Activated CD4-positive, alpha-beta memory T cell treated with anti-CD3 and anti-CD28 coated beads for 36 hours (primary cell): ENCODE results near the gene SIRT4. TPM values are rescaled to one million over a fixed set of nuclear protein-coding genes. Genes with fewer than 3 reads are reported as not detected.

ENCODE experiments used
- CTCF ChIA-PET: fragments of 350-600 bp; sonication (Branson Sonifier 250); formaldehyde crosslinking; loops from one replicate; lab custom pipeline; 2021; ENCODE audit warnings: antibody characterized with exemption, inconsistent platforms; lab: Charles Lee
- POLR2A ChIA-PET: fragments of 350-600 bp; sonication (Branson Sonifier 250); formaldehyde crosslinking; loops from one replicate; lab custom pipeline; 2021; ENCODE audit warnings: antibody characterized with exemption; lab: Charles Lee
- DNase-seq: peaks from one replicate; pipeline ENCODE4 v3.0.0-alpha.2; 2020
- H3K27ac Mint-ChIP-seq: one replicate; pipeline ENCODE4 v1.8.0; 2021; ENCODE audit warnings: mixed read lengths
- H3K27me3 Mint-ChIP-seq: one replicate; pipeline ENCODE4 v1.8.0; 2021; ENCODE audit warnings: mixed read lengths
- H3K36me3 Mint-ChIP-seq: one replicate; pipeline ENCODE4 v1.8.0; 2021; ENCODE audit warnings: mixed read lengths
- H3K4me1 Mint-ChIP-seq: one replicate; pipeline ENCODE4 v1.8.0; 2021; ENCODE audit warnings: low read depth, mixed read lengths
- H3K4me3 Mint-ChIP-seq: one replicate; pipeline ENCODE4 v1.8.0; 2021; ENCODE audit warnings: mild to moderate bottlenecking, mixed read lengths
- H3K9me3 Mint-ChIP-seq: one replicate; pipeline ENCODE4 v1.8.0; 2021; ENCODE audit warnings: mixed read lengths
- intact Hi-C: fragments of 100-400 bp; cut with micrococcal nuclease; formaldehyde crosslinking; loops from one replicate; pipeline ENCODE4 v1.15.1; 2023
- total RNA-seq, 2 experiments: library from RNA; stranded (reverse); gene quantifications; one replicate each; pipeline ENCODE4 v1.2.3, GENCODE V29; 2021

Gene SIRT4
- total RNA-seq, 2 experiments from 2014 or later: 1.8 to 2.0 TPM

- Mint-ChIP-seq H3K4me3 (no peak overlapping the region), H3K27me3 (no peaks in the 10 kb centered on the region), H3K36me3 (no peaks in the 10 kb centered on the region), H3K4me1 (peaks cover 4% of the 10 kb centered on the region), H3K9me3 (no peaks in the 10 kb centered on the region), H3K27ac (no peak overlapping the region)
- CTCF ChIA-PET: interaction anchor here (0.7 to 14.0 kb wide), 3 partner anchors 18 to 82 kb away, joined by 3 to 150 read pairs (median 3); partner anchors contain the start of genes PXN and RPLP0
- DNase-seq: no peak
- intact Hi-C loops: no loop called here
- POLR2A ChIA-PET: interaction anchor here (1.5 kb wide), 1 partner anchor 10 kb away, joined by 5 read pairs; the partner anchor contains the start of gene RNU4-1
Measured at GRCh38 chr12:120283318-120283717, 18.8 kb upstream of the SIRT4 start.

- H3K36me3 Mint-ChIP-seq: no peaks in the 10 kb centered on the region
- intact Hi-C loops: no loop called here
- H3K9me3 Mint-ChIP-seq: no peaks in the 10 kb centered on the region
Measured at GRCh38 chr12:120284381-120284780, 17.7 kb upstream of the SIRT4 start.

GRCh38 chr12:120286768-120287490, 15.2 kb upstream of the SIRT4 start:
- intact Hi-C loops: no loop called here
- POLR2A ChIA-PET: interaction anchor here (0.6 to 1.9 kb wide), 2 partner anchors 21 to 396 kb away, joined by 3 to 5 read pairs; partner anchors contain the start of gene PXN
- Mint-ChIP-seq H3K27ac (no peak overlapping the region), H3K4me1 (peaks cover 9% of the 10 kb centered on the region), H3K9me3 (no peaks in the 10 kb centered on the region), H3K27me3 (no peaks in the 10 kb centered on the region), H3K36me3 (no peaks in the 10 kb centered on the region), H3K4me3 (no peak overlapping the region)
- DNase-seq: no peak
- CTCF ChIA-PET: interaction anchor here (0.6 to 14.0 kb wide), 4 partner anchors 15 to 57 kb away, joined by 3 to 150 read pairs (median 3); partner anchors contain the start of gene SIRT4

More at GRCh38 chr12:120284381-120284780, 17.7 kb upstream of the SIRT4 start:
- no peak overlapping the region for H3K4me3 Mint-ChIP-seq
- no peak for DNase-seq
- ChIA-PET CTCF (interaction anchor here (14.0 kb wide), 1 partner anchor 55 kb away, joined by 150 read pairs; no protein-coding TSS in a partner anchor), POLR2A (no interaction called here)
- no peaks in the 10 kb centered on the region for H3K27me3 Mint-ChIP-seq
- no peak overlapping the region for H3K27ac Mint-ChIP-seq
- H3K4me1 Mint-ChIP-seq: peaks cover 4% of the 10 kb centered on the region

- H3K27ac Mint-ChIP-seq: no peak overlapping the region
- ChIA-PET POLR2A (interaction anchor here (0.6 to 1.9 kb wide), 3 partner anchors 22 to 397 kb away, joined by 3 to 5 read pairs (median 3); partner anchors contain the start of gene PXN), CTCF (interaction anchor here (0.7 to 14.0 kb wide), 4 partner anchors 15 to 58 kb away, joined by 3 to 150 read pairs (median 3); partner anchors contain the start of genes PXN and SIRT4)
- no peaks in the 10 kb centered on the region for H3K27me3 Mint-ChIP-seq
- no peaks in the 10 kb centered on the region for H3K9me3 Mint-ChIP-seq
- no peak overlapping the region for H3K4me3 Mint-ChIP-seq
- peaks cover 9% of the 10 kb centered on the region for H3K4me1 Mint-ChIP-seq
- intact Hi-C loops: no loop called here
- DNase-seq: no peak
- H3K36me3 Mint-ChIP-seq: no peaks in the 10 kb centered on the region
Measured at GRCh38 chr12:120287491-120287890, 14.6 kb upstream of the SIRT4 start.

DNA sequence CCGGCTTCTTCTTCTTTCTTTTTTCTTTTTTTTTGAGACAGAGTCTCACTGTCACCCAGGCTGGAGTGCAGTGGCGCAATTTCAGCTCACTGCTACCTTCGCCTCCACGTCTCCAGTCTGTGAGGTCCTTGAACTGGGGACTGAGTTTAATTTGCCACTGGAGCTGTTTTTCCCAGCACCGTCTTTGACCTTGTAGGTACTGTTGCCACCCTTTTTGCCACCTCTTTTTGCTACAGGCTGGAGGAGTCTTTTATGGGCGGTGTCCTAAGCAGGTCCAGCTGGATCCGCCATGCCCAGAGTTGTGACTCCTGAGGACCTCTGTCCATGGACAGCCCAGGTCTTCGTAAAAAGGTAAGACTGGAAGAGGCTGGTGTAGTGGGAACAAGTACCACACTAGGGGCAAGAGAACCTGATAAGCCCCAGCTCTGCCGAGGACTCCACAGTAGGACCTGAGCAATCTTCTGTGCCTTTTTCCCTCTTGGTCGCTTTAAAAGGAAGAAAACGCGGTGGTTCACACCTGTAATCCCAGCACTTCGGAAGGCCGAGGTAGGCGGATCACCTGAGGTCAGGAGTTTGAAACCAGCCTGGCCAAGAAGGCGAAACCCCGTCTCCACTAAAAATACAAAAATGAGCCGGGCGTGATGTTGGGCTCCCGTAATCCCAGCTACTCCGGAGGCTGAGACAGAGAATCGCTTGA, 11.4 kb upstream of the SIRT4 start:
- no peaks in the 10 kb centered on the region for H3K27me3 Mint-ChIP-seq
- no peak overlapping the region for H3K4me3 Mint-ChIP-seq
- H3K27ac Mint-ChIP-seq: peak overlapping the region; percentile 60
- peak; percentile 42 for DNase-seq
- no peaks in the 10 kb centered on the region for H3K9me3 Mint-ChIP-seq
- CTCF ChIA-PET: interaction anchor here (0.7 to 14.0 kb wide), 11 partner anchors 12 to 95 kb away, joined by 3 to 150 read pairs (median 7); partner anchors contain the start of genes PXN, RPLP0 and SIRT4
- no peaks in the 10 kb centered on the region for H3K36me3 Mint-ChIP-seq
- POLR2A ChIA-PET: interaction anchor here (0.6 to 5.0 kb wide), 49 partner anchors 12 to 1510 kb away, joined by 3 to 261 read pairs (median 5); partner anchors contain the start of genes BICDL1, COQ5, DYNLL1 and GCN1
- intact Hi-C loops: loop anchor here (1.0 to 10.0 kb wide), 4 partner anchors 38 to 394 kb away; partner anchors contain the start of gene MLEC
- H3K4me1 Mint-ChIP-seq: peaks cover 5% of the 10 kb centered on the region

GRCh38 chr12:120292411-120292660, 9.8 kb upstream of the SIRT4 start:
- H3K4me1 Mint-ChIP-seq: peaks cover 5% of the 10 kb centered on the region
- POLR2A ChIA-PET: interaction anchor here (0.6 to 5.0 kb wide), 33 partner anchors 9 to 1366 kb away, joined by 3 to 261 read pairs (median 5); partner anchors contain the start of genes BICDL1, COQ5, GCN1 and PLA2G1B
- H3K27ac Mint-ChIP-seq: no peak overlapping the region
- no peaks in the 10 kb centered on the region for H3K27me3 Mint-ChIP-seq
- no peaks in the 10 kb centered on the region for H3K36me3 Mint-ChIP-seq
- no peak overlapping the region for H3K4me3 Mint-ChIP-seq
- no peak for DNase-seq
- CTCF ChIA-PET: interaction anchor here (1.1 to 14.0 kb wide), 5 partner anchors 10 to 63 kb away, joined by 4 to 150 read pairs (median 14); partner anchors contain the start of genes PXN and SIRT4
- intact Hi-C loops: loop anchor here (2.0 to 10.0 kb wide), 3 partner anchors 174 to 392 kb away; partner anchors contain the start of gene MLEC
- no peaks in the 10 kb centered on the region for H3K9me3 Mint-ChIP-seq

- peak; percentile 87 for DNase-seq
- no peaks in the 10 kb centered on the region for H3K27me3 Mint-ChIP-seq
- intact Hi-C loops: loop anchor here (1.0 to 10.0 kb wide), 6 partner anchors 9 to 392 kb away; partner anchors contain the start of genes MLEC, RPLP0 and SIRT4
- peaks cover 5% of the 10 kb centered on the region for H3K4me1 Mint-ChIP-seq
- POLR2A ChIA-PET: interaction anchor here (0.6 to 5.0 kb wide), 32 partner anchors 10 to 1365 kb away, joined by 3 to 261 read pairs (median 5); partner anchors contain the start of genes BICDL1, COQ5, GCN1 and PLA2G1B
- H3K9me3 Mint-ChIP-seq: no peaks in the 10 kb centered on the region
- H3K4me3 Mint-ChIP-seq: no peak within 1 kb of the TSS
- CTCF ChIA-PET: interaction anchor here (0.8 to 14.0 kb wide), 6 partner anchors 9 to 63 kb away, joined by 4 to 150 read pairs (median 12); partner anchors contain the start of genes PXN and SIRT4
- no peaks in the 10 kb centered on the region for H3K36me3 Mint-ChIP-seq
- H3K27ac Mint-ChIP-seq: no peak within 1 kb of the TSS
Measured at GRCh38 chr12:120292661-120293531, 9.2 kb upstream of the SIRT4 start, which contains the start of gene RNU4-1. TSS of gene RNU4-1 (minus strand) at chr12:120293237.

DNA sequence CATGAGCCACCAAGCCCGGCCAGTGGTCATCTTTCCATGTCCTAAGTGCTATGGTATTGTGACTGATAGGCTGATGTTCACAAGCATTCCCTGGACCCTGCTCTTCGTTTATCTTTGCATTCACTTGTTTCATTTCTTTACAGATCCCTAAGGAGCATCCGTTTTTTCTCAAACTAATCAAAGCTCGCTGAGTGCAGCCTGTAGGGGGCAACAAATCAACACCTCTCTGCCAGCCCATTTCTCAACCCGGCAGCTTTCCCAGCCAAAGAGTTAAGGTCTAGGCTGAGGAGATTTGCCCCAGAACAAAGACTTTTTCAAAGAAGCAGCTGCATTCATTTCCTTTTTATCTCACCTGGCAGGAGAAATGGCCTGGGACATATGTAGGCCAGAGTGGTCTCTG, 12.1 kb downstream of the SIRT4 start:
- intact Hi-C loops: no loop called here
- H3K27me3 Mint-ChIP-seq: no peaks in the 10 kb centered on the region
- no peaks in the 10 kb centered on the region for H3K36me3 Mint-ChIP-seq
- CTCF ChIA-PET: interaction anchor here (0.8 to 2.2 kb wide), 5 partner anchors 10 to 155 kb away, joined by 3 to 8 read pairs (median 5); partner anchors contain the start of gene SIRT4
- no peak overlapping the region for H3K27ac Mint-ChIP-seq
- H3K4me1 Mint-ChIP-seq: peaks cover 13% of the 10 kb centered on the region
- no peak for DNase-seq
- POLR2A ChIA-PET: interaction anchor here (1.5 kb wide), 1 partner anchor 23 kb away, joined by 4 read pairs; the partner anchor contains the start of gene RNU4-2
- H3K9me3 Mint-ChIP-seq: no peaks in the 10 kb centered on the region
- H3K4me3 Mint-ChIP-seq: no peak overlapping the region

GRCh38 chr12:120316798-120317223, 14.7 kb downstream of the SIRT4 start:
- Mint-ChIP-seq H3K27me3 (no peaks in the 10 kb centered on the region), H3K4me3 (peak overlapping the region; percentile 90), H3K27ac (peak overlapping the region; percentile 88), H3K9me3 (no peaks in the 10 kb centered on the region), H3K36me3 (no peaks in the 10 kb centered on the region), H3K4me1 (peaks cover 13% of the 10 kb centered on the region)
- intact Hi-C loops: loop anchor here (1.0 to 2.0 kb wide), 7 partner anchors 8 to 370 kb away; partner anchors contain the start of genes COQ5, COX6A1, MLEC and RNU4-1
- CTCF ChIA-PET: interaction anchor here (0.6 to 1.9 kb wide), 10 partner anchors 10 to 180 kb away, joined by 3 to 25 read pairs (median 5); partner anchors contain the start of genes PLA2G1B, RPLP0 and SIRT4
- POLR2A ChIA-PET: interaction anchor here (1.3 to 2.3 kb wide), 4 partner anchors 14 to 116 kb away, joined by 4 to 30 read pairs (median 8); partner anchors contain the start of genes RNU4-1, RNU4-2, RPLP0 and SIRT4
- DNase-seq: no peak
